Loucy (cell line): Measurements from ENCODE around the gene LRRC23.
A peak's percentile ranks its signal among the peaks of the same experiment; 100 is the strongest.

Experiments used
- H2AFZ ChIP-seq: fragments of 200-600 bp; sonication (generic); 2 replicates; pipeline ENCODE4 v1.6.0; 2016; ENCODE audit warnings: antibody characterized with exemption, mild to moderate bottlenecking, low read length, moderate library complexity
- H3F3A ChIP-seq: fragments of 200-600 bp; 2 replicates; pipeline ENCODE4 v1.6.0; 2016; ENCODE audit warnings: antibody characterized with exemption, low read depth, mild to moderate bottlenecking
- H3K27me3 ChIP-seq: fragments of 200-600 bp; sonication (generic); 2 replicates; pipeline ENCODE4 v1.6.1; 2014; ENCODE audit warnings: low read length, mild to moderate bottlenecking; ENCODE audit not compliant: insufficient read depth, poor library complexity, severe bottlenecking
- H3K36me3 ChIP-seq: fragments of 200-600 bp; sonication (generic); 2 replicates; pipeline ENCODE4 v1.6.1; 2016; ENCODE audit warnings: low read length; ENCODE audit not compliant: insufficient read depth
- H3K4me1 ChIP-seq: fragments of 200-600 bp; sonication (generic); 2 replicates; pipeline ENCODE4 v1.5.1; 2014; ENCODE audit warnings: low read length, mild to moderate bottlenecking; ENCODE audit not compliant: insufficient read depth, poor library complexity, severe bottlenecking
- H3K4me2 ChIP-seq: fragments of 200-600 bp; sonication (generic); 2 replicates; pipeline ENCODE4 v1.6.0; 2014; ENCODE audit warnings: antibody characterized with exemption, low read length, low read depth, mild to moderate bottlenecking; ENCODE audit not compliant: poor library complexity, severe bottlenecking
- H3K4me3 ChIP-seq: fragments of 200-600 bp; sonication (generic); 2 replicates; pipeline ENCODE4 v1.5.1; 2014; ENCODE audit warnings: low read length, mild to moderate bottlenecking, mixed read lengths; ENCODE audit not compliant: poor library complexity, severe bottlenecking
- H3K79me2 ChIP-seq: fragments of 200-600 bp; sonication (generic); 2 replicates; pipeline ENCODE4 v1.6.1; 2014; ENCODE audit warnings: low read length; ENCODE audit not compliant: insufficient read depth
- H3K9ac ChIP-seq: fragments of 200-600 bp; sonication (generic); 2 replicates; pipeline ENCODE4 v1.6.0; 2014; ENCODE audit warnings: mild to moderate bottlenecking, low read depth, low read length, moderate library complexity; ENCODE audit not compliant: poor library complexity, severe bottlenecking
- H3K9me2 ChIP-seq: fragments of 200-600 bp; sonication (generic); replicated peaks from 2 replicates; pipeline ENCODE4 v1.6.1; 2016; ENCODE audit warnings: low read depth, low read length, mixed read lengths
- H3K9me3 ChIP-seq: fragments of 200-600 bp; sonication (generic); 2 replicates; pipeline ENCODE4 v1.6.1; 2014; ENCODE audit warnings: mild to moderate bottlenecking, antibody characterized with exemption, low read length, low read depth; ENCODE audit not compliant: insufficient read depth
- H4K20me1 ChIP-seq: fragments of 200-600 bp; sonication (generic); 2 replicates; pipeline ENCODE4 v1.6.0; 2014; ENCODE audit warnings: antibody characterized with exemption, low read length, mild to moderate bottlenecking; ENCODE audit not compliant: insufficient read depth, poor library complexity, severe bottlenecking
- CTCF ChIP-seq: fragments of 200-600 bp; sonication (generic); conservative IDR thresholded peaks from 2 replicates; pipeline ENCODE4 v1.5.1; 2014; ENCODE audit warnings: mild to moderate bottlenecking, antibody characterized with exemption, low read length
- EZH2phosphoT487 ChIP-seq: fragments of 200-600 bp; IDR thresholded peaks from 2 replicates; pipeline ENCODE4 v1.6.1; 2018; ENCODE audit warnings: antibody characterized with exemption, mild to moderate bottlenecking, moderate library complexity, borderline replicate concordance

LRRC23 gene

DNA sequence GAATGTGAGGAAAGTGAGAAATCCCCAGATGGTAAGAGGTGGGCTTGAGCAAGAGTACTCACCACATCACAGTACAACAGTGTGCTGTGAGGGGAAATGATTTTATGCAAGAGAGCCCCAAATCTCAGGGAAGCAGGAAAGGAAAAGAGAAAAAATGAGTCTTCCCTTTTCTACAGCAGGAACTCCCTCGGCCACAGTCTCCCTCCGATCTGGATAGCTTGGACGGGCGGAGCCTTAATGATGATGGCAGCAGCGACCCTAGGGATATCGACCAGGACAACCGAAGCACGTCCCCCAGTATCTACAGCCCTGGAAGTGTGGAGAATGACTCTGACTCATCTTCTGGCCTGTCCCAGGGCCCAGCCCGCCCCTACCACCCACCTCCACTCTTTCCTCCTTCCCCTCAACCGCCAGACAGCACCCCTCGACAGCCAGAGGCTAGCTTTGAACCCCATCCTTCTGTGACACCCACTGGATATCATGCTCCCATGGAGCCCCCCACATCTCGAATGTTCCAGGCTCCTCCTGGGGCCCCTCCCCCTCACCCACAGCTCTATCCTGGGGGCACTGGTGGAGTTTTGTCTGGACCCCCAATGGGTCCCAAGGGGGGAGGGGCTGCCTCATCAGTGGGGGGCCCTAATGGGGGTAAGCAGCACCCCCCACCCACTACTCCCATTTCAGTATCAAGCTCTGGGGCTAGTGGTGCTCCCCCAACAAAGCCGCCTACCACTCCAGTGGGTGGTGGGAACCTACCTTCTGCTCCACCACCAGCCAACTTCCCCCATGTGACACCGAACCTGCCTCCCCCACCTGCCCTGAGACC, 31.0 kb downstream of the LRRC23 start:
- H3K4me2 ChIP-seq = peak overlapping the region; percentile 3
- H3K9ac ChIP-seq = peak overlapping the region; percentile 96
- peaks cover 23% of the 10 kb centered on the region; the same call in 1 of the 2 replicates for H3K36me3 ChIP-seq
- peaks cover 11% of the 10 kb centered on the region; the same call in 1 of the 2 replicates for H3F3A ChIP-seq
- H3K9me3 ChIP-seq = no peaks in the 10 kb centered on the region
- H3K79me2 ChIP-seq = peaks cover 51% of the 10 kb centered on the region
- TF ChIP-seq EZH2phosphoT487 (no peak), CTCF (no peak)
- H2AFZ ChIP-seq = no peak overlapping the region
- no peaks in the 10 kb centered on the region for H3K27me3 ChIP-seq
- peaks cover 4% of the 10 kb centered on the region for H4K20me1 ChIP-seq
- H3K4me1 ChIP-seq = peaks cover 19% of the 10 kb centered on the region
- H3K9me2 ChIP-seq = no peaks in the 10 kb centered on the region
- H3K4me3 ChIP-seq = no peak overlapping the region

- H3K27me3 ChIP-seq = no peaks in the 10 kb centered on the region
- peak overlapping the region; percentile 94 for H3K4me3 ChIP-seq
- H3F3A ChIP-seq = peaks cover 11% of the 10 kb centered on the region; the same call in 1 of the 2 replicates
- peaks cover 23% of the 10 kb centered on the region; the same call in 1 of the 2 replicates for H3K36me3 ChIP-seq
- peak overlapping the region; percentile 96 for H3K9ac ChIP-seq
- peaks cover 46% of the 10 kb centered on the region for H3K79me2 ChIP-seq
- no peak overlapping the region for H2AFZ ChIP-seq
- no peaks in the 10 kb centered on the region for H3K9me2 ChIP-seq
- H4K20me1 ChIP-seq = peaks cover 4% of the 10 kb centered on the region
- H3K9me3 ChIP-seq = no peaks in the 10 kb centered on the region
- TF ChIP-seq EZH2phosphoT487 (no peak), CTCF (no peak)
- peaks cover 15% of the 10 kb centered on the region for H3K4me1 ChIP-seq
- H3K4me2 ChIP-seq = peak overlapping the region; percentile 84
Observed at GRCh38 chr12:6936194-6936635, 31.6 kb downstream of the LRRC23 start.

DNA sequence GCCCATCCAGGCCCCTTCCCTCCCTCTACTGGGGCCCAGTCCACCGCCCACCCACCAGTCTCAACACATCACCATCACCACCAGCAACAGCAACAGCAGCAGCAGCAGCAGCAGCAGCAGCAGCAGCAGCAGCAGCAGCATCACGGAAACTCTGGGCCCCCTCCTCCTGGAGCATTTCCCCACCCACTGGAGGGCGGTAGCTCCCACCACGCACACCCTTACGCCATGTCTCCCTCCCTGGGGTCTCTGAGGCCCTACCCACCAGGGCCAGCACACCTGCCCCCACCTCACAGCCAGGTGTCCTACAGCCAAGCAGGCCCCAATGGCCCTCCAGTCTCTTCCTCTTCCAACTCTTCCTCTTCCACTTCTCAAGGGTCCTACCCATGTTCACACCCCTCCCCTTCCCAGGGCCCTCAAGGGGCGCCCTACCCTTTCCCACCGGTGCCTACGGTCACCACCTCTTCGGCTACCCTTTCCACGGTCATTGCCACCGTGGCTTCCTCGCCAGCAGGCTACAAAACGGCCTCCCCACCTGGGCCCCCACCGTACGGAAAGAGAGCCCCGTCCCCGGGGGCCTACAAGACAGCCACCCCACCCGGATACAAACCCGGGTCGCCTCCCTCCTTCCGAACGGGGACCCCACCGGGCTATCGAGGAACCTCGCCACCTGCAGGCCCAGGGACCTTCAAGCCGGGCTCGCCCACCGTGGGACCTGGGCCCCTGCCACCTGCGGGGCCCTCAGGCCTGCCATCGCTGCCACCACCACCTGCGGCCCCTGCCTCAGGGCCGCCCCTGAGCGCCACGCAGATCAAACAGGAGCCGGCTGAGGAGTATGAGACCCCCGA, 32.2 kb downstream of the LRRC23 start:
- peaks cover 11% of the 10 kb centered on the region; the same call in 1 of the 2 replicates for H3F3A ChIP-seq
- peaks cover 15% of the 10 kb centered on the region for H3K4me1 ChIP-seq
- H4K20me1 ChIP-seq = peaks cover 4% of the 10 kb centered on the region
- no peaks in the 10 kb centered on the region for H3K9me2 ChIP-seq
- H3K27me3 ChIP-seq = no peaks in the 10 kb centered on the region
- no peaks in the 10 kb centered on the region for H3K9me3 ChIP-seq
- peaks cover 23% of the 10 kb centered on the region; the same call in 1 of the 2 replicates for H3K36me3 ChIP-seq
- peak overlapping the region; percentile 94 for H3K4me3 ChIP-seq
- H3K4me2 ChIP-seq = peak overlapping the region; percentile 84
- no peak overlapping the region for H2AFZ ChIP-seq
- H3K9ac ChIP-seq = peak overlapping the region; percentile 96
- TF ChIP-seq EZH2phosphoT487 (no peak), CTCF (no peak)
- peaks cover 42% of the 10 kb centered on the region for H3K79me2 ChIP-seq
